GM19467 (cell line): ENCODE results near the gene NPC1.

Experiments used
- ATAC-seq: cut with Tn5 transposase; IDR thresholded peaks from one replicate; pipeline ENCODE4 v1.9.1; 2021; ENCODE audit warnings: mild to moderate bottlenecking, moderate library complexity; ENCODE audit not compliant: unreplicated experiment

Gene NPC1

GRCh38 chr18:23609390-23610023 is 23.2 kb upstream of the NPC1 start:
- no peak for ATAC-seq

- no peak for ATAC-seq
Observed at GRCh38 chr18:23608211-23608610, 21.9 kb upstream of the NPC1 start.

- ATAC-seq, result no peak
Observed at GRCh38 chr18:23605941-23606340, 19.6 kb upstream of the NPC1 start.

- ATAC-seq, result no peak
Observed at GRCh38 chr18:23599809-23600208, 13.5 kb upstream of the NPC1 start.

GRCh38 chr18:23596183-23596582 is 9.9 kb upstream of the NPC1 start:
- ATAC-seq, result no peak

GRCh38 chr18:23595591-23595990 is 9.3 kb upstream of the NPC1 start:
- ATAC-seq, result no peak

- no peak for ATAC-seq
Observed at GRCh38 chr18:23593720-23594119, 7.4 kb upstream of the NPC1 start.

GRCh38 chr18:23592911-23593310 is 6.6 kb upstream of the NPC1 start:
- ATAC-seq, result no peak

- no peak for ATAC-seq
Observed at GRCh38 chr18:23591011-23591410, 4.7 kb upstream of the NPC1 start.

GRCh38 chr18:23588836-23589560 is 2.7 kb upstream of the NPC1 start:
- ATAC-seq, result no peak

- no peak for ATAC-seq
Observed at GRCh38 chr18:23587220-23587642, 925 bp upstream of the NPC1 start.

GRCh38 chr18:23585897-23586248 is 433 bp downstream of the NPC1 start:
- ATAC-seq, result no peak

GRCh38 chr18:23585007-23585871 is 1.1 kb downstream of the NPC1 start:
- no peak for ATAC-seq

- no peak for ATAC-seq
Observed at GRCh38 chr18:23584019-23584983, 2.0 kb downstream of the NPC1 start.

GRCh38 chr18:23583071-23583865 is 3.0 kb downstream of the NPC1 start:
- no peak for ATAC-seq

GRCh38 chr18:23580677-23581367 is 5.5 kb downstream of the NPC1 start:
- no peak for ATAC-seq

- no peak for ATAC-seq
Observed at GRCh38 chr18:23578891-23579653, 7.2 kb downstream of the NPC1 start.

GRCh38 chr18:23578067-23578701 is 8.1 kb downstream of the NPC1 start:
- ATAC-seq, result no peak
